ENCODE results near the gene SS18L1.

Gene SS18L1

GRCh38 chr20:62156254-62156556 lies 12.6 kb downstream of the SS18L1 start:
- no peak for DNase-seq (ENCODE audit: low read depth in 2 of 2)

DNA sequence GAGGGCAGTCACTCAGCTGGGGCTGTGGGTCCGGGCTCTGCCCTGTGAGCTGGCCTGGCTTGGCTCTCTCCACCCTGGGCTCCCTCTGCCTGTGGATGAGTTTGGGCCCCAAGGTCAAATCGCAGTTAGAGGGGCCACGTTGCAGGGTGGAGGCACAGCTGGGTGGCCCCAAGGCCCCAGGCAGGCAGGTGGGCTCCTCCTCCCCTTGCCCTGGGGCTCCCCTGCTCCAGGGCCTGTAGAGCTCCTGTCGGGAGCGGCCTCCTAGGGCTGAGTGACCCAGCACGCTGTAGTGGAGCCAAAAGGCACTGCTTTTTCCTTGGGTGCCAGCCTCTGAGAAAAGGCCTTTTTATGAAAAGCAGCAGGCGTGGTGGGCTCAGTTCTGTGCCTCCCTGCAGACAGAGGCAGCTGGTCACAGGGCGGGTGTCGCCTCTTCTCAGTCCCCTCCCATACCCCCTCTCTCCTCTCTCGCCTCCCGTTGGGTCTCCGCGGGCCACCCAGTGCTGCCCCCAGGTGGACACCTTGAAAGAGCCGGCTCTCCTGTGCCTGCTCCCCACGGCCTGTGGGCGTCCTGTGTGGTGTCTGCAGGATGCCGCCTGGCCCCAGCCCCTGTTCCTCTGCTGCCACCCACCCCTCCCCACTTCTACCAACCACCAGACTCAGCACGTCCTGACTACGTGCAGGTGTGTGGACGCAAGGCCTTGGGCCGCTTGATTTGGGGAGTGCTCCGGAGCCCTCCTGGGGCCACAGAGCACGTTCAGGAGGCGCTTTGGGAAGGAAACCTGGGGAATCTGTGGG lies 13.2 kb downstream of the SS18L1 start:
- no peak for DNase-seq (ENCODE audit: low read depth in 2 of 2)

GRCh38 chr20:62157387-62158087 lies 14.0 kb downstream of the SS18L1 start:
- DNase-seq (ENCODE audit: low read depth in 2 of 2), result no peak

DNA sequence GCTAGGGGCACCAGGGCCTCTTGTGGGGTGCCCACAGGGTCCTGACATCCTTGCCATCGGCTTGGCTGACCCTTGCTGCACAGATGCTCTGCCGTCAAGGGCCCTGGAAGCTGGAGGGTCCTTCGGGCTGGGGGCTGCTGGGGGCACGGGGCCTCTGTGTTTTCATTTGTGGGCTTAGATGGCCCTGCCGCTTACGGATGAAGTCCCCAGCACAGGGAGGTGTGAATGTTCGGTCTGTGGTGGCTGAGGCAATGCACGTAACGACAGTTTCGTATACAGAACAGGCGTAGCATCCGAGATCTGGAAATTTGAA lies 14.5 kb downstream of the SS18L1 start:
- DNase-seq (ENCODE audit: low read depth in 2 of 2), result no peak

- no peak for DNase-seq (ENCODE audit: low read depth in 2 of 2)
Observed at GRCh38 chr20:62158541-62158940, 15.0 kb downstream of the SS18L1 start.

GRCh38 chr20:62159052-62159451 lies 15.5 kb downstream of the SS18L1 start:
- DNase-seq (ENCODE audit: low read depth in 2 of 2), result no peak

- no peak for DNase-seq (ENCODE audit: low read depth in 2 of 2)
Observed at GRCh38 chr20:62159839-62160238, 16.3 kb downstream of the SS18L1 start.

- no peak for DNase-seq (ENCODE audit: low read depth in 2 of 2)
Observed at GRCh38 chr20:62160253-62160652, 16.7 kb downstream of the SS18L1 start.

DNA sequence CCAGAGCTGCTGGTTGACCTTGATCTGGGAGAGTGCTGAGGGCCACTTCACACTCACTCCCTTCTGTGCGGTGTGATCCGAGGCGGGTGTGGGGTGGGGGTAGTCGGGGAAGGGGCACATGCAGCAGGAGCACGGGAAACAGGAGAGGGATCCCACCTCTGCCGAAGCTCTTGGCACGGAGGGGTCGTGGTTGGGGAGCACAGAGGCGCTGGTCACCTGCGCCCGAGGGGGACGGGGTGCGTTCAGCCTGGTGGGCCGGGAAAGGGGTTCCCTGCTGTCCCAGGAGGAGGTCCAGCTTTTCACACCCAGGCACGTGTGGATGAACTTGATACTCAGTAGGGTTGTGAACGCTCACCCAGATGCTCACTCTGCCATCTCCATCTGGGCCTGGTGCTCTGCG lies 17.3 kb downstream of the SS18L1 start:
- no peak for DNase-seq (ENCODE audit: low read depth in 2 of 2)

DNA sequence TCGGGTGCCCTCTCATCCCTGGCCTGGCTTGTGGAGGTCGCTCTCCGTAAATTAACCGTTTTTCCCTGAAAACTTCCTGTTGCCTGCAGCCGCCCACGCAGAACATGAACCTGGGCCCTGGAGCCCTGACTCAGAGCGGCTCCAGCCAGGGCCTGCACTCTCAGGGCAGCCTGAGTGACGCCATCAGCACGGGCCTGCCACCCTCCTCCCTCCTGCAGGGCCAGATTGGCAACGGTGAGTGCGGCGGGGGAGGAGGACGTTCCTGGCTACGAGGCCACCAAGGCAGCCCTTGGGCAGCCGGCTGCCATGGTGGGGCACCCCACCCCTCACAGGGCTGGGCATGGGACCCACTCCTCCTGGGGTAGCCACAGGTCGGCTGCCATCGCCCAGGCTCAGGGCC lies 17.8 kb downstream of the SS18L1 start:
- no peak for DNase-seq (ENCODE audit: low read depth in 2 of 2)

GRCh38 chr20:62162765-62163484 lies 19.4 kb downstream of the SS18L1 start:
- DNase-seq (ENCODE audit: low read depth in 2 of 2), result no peak

- DNase-seq (ENCODE audit: low read depth in 2 of 2), result no peak
Observed at GRCh38 chr20:62163485-62163865, 19.9 kb downstream of the SS18L1 start.

GRCh38 chr20:62163986-62164762 lies 20.6 kb downstream of the SS18L1 start:
- no peak for DNase-seq (ENCODE audit: low read depth in 2 of 2)

DNA sequence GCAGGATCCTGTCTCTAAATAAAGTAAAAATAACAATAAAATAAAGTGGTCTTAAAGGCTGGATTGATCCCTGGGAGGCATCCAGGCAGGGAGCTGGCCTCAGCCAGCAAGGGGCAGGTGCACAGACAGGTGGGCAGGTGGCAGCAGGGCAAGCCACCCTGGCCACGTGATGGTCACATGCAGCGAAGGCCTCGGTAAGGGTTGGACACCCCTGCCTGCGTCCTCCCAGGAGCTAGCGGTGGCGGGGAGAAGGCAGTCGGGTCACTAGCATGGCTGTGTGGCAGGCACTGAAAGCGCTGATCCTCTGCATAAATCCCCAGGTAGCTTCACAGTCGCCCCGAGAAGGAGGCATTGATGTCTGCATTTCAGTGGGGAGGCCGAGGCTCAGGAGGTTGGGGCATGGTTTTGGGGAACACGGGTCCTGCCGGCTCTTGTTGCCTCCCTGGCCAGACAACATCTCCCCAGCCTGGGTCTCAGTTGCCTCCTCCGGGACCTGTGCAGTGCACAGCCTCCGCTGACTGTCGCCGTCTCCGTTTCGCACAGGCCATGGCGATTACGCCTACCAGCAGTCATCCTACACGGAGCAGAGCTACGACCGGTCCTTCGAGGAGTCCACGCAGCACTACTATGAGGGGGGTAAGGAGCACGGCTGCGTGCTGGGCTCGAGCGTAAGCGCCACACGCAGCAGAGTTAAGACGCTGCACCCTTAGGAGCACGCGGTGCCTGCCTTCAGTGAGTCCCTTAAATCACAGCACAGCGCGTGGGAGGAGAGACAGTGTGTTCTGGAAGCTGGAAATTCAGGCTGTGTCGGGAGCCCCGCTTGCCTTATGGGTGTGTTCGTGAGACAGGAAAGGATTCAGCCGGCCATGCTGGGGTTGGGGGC lies 21.6 kb downstream of the SS18L1 start:
- no peak for DNase-seq (ENCODE audit: low read depth in 2 of 2)

DNA sequence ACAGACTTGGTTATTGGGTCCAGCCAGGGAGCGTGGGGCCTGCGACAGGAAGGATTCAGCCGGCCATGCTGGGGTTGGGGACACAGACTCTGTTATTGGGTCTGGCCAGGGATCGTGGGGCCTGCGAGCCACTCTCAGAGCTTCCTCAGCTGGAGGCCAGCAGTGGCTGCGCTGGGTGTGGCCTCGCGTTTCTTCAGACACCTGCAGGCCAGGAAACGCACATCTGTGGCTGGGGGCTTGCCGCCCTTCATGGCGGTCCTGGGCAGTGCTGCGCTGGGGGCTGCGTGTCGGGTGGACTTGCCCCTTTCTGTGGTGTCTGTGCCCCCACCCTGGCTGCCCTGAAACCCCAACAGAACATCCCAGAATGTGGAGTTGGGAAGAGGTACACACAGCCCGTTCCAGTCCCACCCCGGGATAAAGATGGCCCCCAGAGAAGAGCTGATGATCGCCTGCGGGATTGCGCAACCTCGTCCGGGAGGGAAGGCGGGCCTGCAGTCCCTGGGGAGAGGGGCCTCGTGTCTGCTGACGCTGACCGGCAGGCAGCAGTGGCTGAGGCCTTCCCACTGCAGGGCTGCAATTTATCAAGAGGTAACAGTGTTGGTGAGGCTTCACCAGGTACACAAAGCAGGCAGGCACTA lies 22.3 kb downstream of the SS18L1 start:
- DNase-seq (ENCODE audit: low read depth in 2 of 2), result no peak

GRCh38 chr20:62167474-62167873 lies 23.9 kb downstream of the SS18L1 start:
- DNase-seq (ENCODE audit: low read depth in 2 of 2), result no peak

DNA sequence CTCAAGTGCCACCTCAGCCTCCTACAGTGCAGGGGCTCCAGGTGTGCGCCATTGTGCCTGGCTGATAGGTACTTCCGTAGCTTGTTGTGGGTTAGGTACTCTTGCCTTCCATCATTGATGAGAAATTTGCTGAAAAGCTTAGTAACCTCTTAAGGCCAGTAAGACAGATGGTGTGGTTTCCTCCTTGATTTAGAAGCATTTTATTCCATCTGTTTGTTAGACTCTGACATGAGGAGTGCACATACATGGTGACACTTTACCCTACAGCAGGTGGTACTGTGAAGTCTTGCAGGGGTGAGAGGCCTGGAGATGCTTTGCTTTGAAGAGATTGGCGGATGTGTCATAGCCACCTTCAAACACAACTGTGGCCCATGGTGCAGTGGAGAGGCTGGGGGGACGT lies 24.5 kb downstream of the SS18L1 start:
- no peak for DNase-seq (ENCODE audit: low read depth in 2 of 2)

DNA sequence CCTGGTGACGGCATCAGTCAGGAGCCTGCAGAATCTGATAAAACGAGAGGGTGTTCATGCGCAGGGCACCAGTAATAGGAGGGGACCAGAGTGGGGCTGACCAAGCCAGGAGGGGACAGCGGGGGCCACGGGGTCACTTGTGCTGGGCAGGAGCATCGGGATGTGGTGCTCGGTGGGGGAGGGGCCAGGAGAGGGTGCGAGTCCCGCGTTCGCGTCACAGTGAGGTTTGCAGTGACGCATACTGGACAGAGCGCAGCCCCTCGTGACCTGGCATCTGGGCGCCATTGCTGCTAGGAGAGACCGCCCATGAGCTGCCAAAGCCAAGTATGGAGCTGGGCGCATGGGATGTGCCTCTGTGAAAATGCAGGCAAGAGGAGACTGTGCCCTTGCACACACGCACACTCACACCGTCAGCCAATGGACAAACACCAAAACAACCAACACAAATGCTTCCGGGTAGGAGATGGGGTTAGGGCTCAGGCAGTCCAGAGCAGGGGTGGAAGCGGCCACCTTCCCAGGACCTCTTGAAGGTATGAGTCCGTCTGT lies 25.4 kb downstream of the SS18L1 start:
- DNase-seq (ENCODE audit: low read depth in 2 of 2), result no peak

DNA sequence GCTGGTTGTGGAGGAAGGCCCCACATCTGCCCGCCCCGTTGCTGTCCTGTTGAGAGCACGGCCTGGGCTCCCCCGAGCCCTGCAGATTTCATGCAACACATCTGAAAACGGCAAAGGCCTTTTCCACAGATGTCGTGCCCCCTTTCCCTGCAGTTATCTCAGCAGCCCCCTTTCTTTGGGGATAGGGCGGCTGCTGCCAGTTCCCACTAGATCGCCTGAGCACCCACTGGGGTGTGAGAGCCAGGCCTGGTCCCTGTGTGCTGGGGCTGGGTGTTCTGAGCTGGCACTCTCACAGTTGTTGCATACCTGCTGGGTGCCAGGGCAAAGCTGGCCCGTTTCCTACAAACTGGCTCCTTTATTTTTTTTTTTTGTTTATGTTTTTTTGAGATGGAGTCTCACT lies 27.0 kb downstream of the SS18L1 start:
- DNase-seq (ENCODE audit: low read depth in 2 of 2), result no peak

GRCh38 chr20:62171245-62171644 lies 27.7 kb downstream of the SS18L1 start:
- no peak for DNase-seq (ENCODE audit: low read depth in 2 of 2)

- no peak for DNase-seq (ENCODE audit: low read depth in 2 of 2)
Observed at GRCh38 chr20:62172666-62173065, 29.1 kb downstream of the SS18L1 start.
